ENCODE data around the gene SCD5.

SCD5 gene

GRCh38 chr4:82797040-82797404 lies 1.6 kb downstream of the SCD5 start (continued):
- TF ChIP-seq ZSCAN5A (tag by site-specific recombination; IDR thresholded peaks at IDR 0.05) (no peak), KLF1 (tag by site-specific recombination; IDR thresholded peaks at IDR 0.05) (no peak), KLF9 (tag by site-specific recombination; IDR thresholded peaks at IDR 0.05; ENCODE audit: low read depth) (peak; percentile 31; the same call in 1 of the 2 replicates), ZNF362 (tag by site-specific recombination; IDR thresholded peaks at IDR 0.05) (no peak), ZNF707 (tag by site-specific recombination; IDR thresholded peaks at IDR 0.05) (no peak), ZNF223 (tag by site-specific recombination; IDR thresholded peaks at IDR 0.05) (no peak), ZNF133 (tag by site-specific recombination; IDR thresholded peaks at IDR 0.05) (no peak), ZNF202 (tag by site-specific recombination; IDR thresholded peaks at IDR 0.05; ENCODE audit: borderline replicate concordance) (no peak), ZNF404 (tag by site-specific recombination; IDR thresholded peaks at IDR 0.05) (no peak), KLF10 (tag by site-specific recombination; IDR thresholded peaks at IDR 0.05) (peak; percentile 87), ZNF626 (tag by site-specific recombination; IDR thresholded peaks at IDR 0.05) (0 out of 2 replicates have a peak, but pooled peaks have one; percentile 57), MZF1 (tag by site-specific recombination; IDR thresholded peaks at IDR 0.05; ENCODE audit: borderline replicate concordance) (no peak), ZBTB8A (tag by site-specific recombination; IDR thresholded peaks at IDR 0.05) (0 out of 2 replicates have a peak, but pooled peaks have one; percentile 32), ZNF791 (tag by site-specific recombination; IDR thresholded peaks at IDR 0.05) (no peak), ZNF221 (tag by site-specific recombination; IDR thresholded peaks at IDR 0.05; ENCODE audit: borderline replicate concordance) (peak; percentile 80; the same call in 1 of the 2 replicates), ZNF37A (tag by site-specific recombination; IDR thresholded peaks at IDR 0.05) (peak; percentile 90), ZNF24 (tag by site-specific recombination; IDR thresholded peaks at IDR 0.05) (no peak), ZNF292 (tag by site-specific recombination; IDR thresholded peaks at IDR 0.05; ENCODE audit: borderline replicate concordance, low read depth) (no peak), TRIM28 (IDR thresholded peaks at IDR 0.05; ENCODE audit: borderline replicate concordance, low read length) (no peak), ZNF16 (tag by site-specific recombination; IDR thresholded peaks at IDR 0.05; ENCODE audit: low read depth) (no peak), ZNF488 (tag by site-specific recombination; IDR thresholded peaks at IDR 0.05) (no peak), ZNF121 (tag by site-specific recombination; IDR thresholded peaks at IDR 0.05) (no peak), GLI4 (tag by site-specific recombination; IDR thresholded peaks at IDR 0.05) (no peak), ZNF561 (tag by site-specific recombination; IDR thresholded peaks at IDR 0.05; ENCODE audit: borderline replicate concordance) (peak; percentile 80), ZBTB1 (tag by site-specific recombination; IDR thresholded peaks at IDR 0.05) (no peak), KLF16 (tag by site-specific recombination; IDR thresholded peaks at IDR 0.05) (no peak), PATZ1 (tag by site-specific recombination; IDR thresholded peaks at IDR 0.05) (no peak), HOXC10 (CRISPR knock-in tag; IDR thresholded peaks at IDR 0.05) (no peak), ZNF560 (tag by site-specific recombination; IDR thresholded peaks at IDR 0.05; ENCODE audit: borderline replicate concordance) (no peak), BCL11B (tag by site-specific recombination; IDR thresholded peaks at IDR 0.05; ENCODE audit: low read depth) (no peak), ZNF639 (tag by site-specific recombination; IDR thresholded peaks at IDR 0.05) (no peak), ZFP69B (tag by site-specific recombination; IDR thresholded peaks at IDR 0.05) (no peak), ZNF621 (tag by site-specific recombination; IDR thresholded peaks at IDR 0.05) (no peak), ZNF785 (tag by site-specific recombination; IDR thresholded peaks at IDR 0.05) (no peak), BCL6B (tag by site-specific recombination; IDR thresholded peaks at IDR 0.05) (peak; percentile 58; the same call in 1 of the 2 replicates), ZNF658 (tag by site-specific recombination; IDR thresholded peaks at IDR 0.05) (no peak)
